A673 (cell line): ENCODE measurements around the gene PCDHA3. TPM values are rescaled to one million over a fixed set of nuclear protein-coding genes. Genes with fewer than 3 reads are reported as not detected.
"Not testable (repeated sequence)": the region's sequence is repeated elsewhere in the genome, so short reads cannot be mapped to it uniquely, and the experiment has no call there.

Experiments used
- BruUV-seq: library from RNA; stranded (reverse); fragments of 400-500 nt; replicated peaks from 2 replicates; lab custom pipeline; 2021; lab: Mats Ljungman, UMichigan
- CTCF ChIA-PET: fragments of 300-600 bp; sonication (Branson Sonifier 250); formaldehyde crosslinking; loops from one replicate; lab custom pipeline; 2022; ENCODE audit warnings: antibody characterized with exemption; lab: Charles Lee
- POLR2A ChIA-PET: fragments of 300-600 bp; sonication (Branson Sonifier 250); formaldehyde crosslinking; loops from one replicate; lab custom pipeline; 2022; ENCODE audit warnings: antibody characterized with exemption; ENCODE audit not compliant: low non-redundant PET; lab: Charles Lee
- DNase-seq: peaks from one replicate; pipeline ENCODE4 v3.0.0-alpha.2; 2015; ENCODE audit warnings: low spot score
- H3K27ac ChIP-seq: fragments of 200-600 bp; sonication (generic); 2 replicates; pipeline ENCODE4 v1.5.1; 2016; ENCODE audit warnings: mixed run types, low read depth, mild to moderate bottlenecking, mixed read lengths, antibody characterized with exemption, low read length; ENCODE audit not compliant: poor library complexity, severe bottlenecking
- H3K27me3 ChIP-seq: fragments of 200-600 bp; sonication (generic); replicated peaks from 2 replicates; pipeline ENCODE4 v1.6.1; 2017; ENCODE audit warnings: mixed run types, low read depth, mild to moderate bottlenecking, mixed read lengths, antibody characterized with exemption, low read length; ENCODE audit not compliant: insufficient read depth, poor library complexity
- H3K36me3 ChIP-seq: fragments of 200-600 bp; sonication (generic); 2 replicates; pipeline ENCODE4 v1.6.1; 2016; ENCODE audit warnings: mixed run types, mild to moderate bottlenecking, mixed read lengths, antibody characterized with exemption, low read length; ENCODE audit not compliant: insufficient read depth, poor library complexity, severe bottlenecking
- H3K4me1 ChIP-seq: fragments of 200-600 bp; sonication (generic); 2 replicates; pipeline ENCODE4 v1.6.1; 2017; ENCODE audit warnings: mixed run types, mild to moderate bottlenecking, mixed read lengths, antibody characterized with exemption, low read length; ENCODE audit not compliant: insufficient read depth, poor library complexity, severe bottlenecking
- H3K4me3 ChIP-seq: fragments of 200-600 bp; sonication (generic); 2 replicates; pipeline ENCODE4 v1.5.1; 2016; ENCODE audit warnings: low read depth, mixed run types, mild to moderate bottlenecking, mixed read lengths, low read length; ENCODE audit not compliant: poor library complexity, severe bottlenecking
- H3K9me3 ChIP-seq: fragments of 200-600 bp; sonication (generic); 2 replicates; pipeline ENCODE4 v1.6.1; 2016; ENCODE audit warnings: mixed run types, low read depth, mild to moderate bottlenecking, mixed read lengths, antibody characterized with exemption, low read length; ENCODE audit not compliant: poor library complexity, severe bottlenecking
- EZH2 ChIP-seq: fragments of 200-600 bp; sonication (generic); IDR thresholded peaks from 2 replicates; pipeline ENCODE4 v1.6.1; 2017; ENCODE audit warnings: borderline replicate concordance, low read depth, mild to moderate bottlenecking, mixed read lengths, antibody characterized with exemption, low read length; ENCODE audit not compliant: poor library complexity, severe bottlenecking
- intact Hi-C: fragments of 100-400 bp; cut with micrococcal nuclease; formaldehyde crosslinking; loops from one replicate; pipeline ENCODE4 v1.10.0; 2022; ENCODE audit not compliant: unreplicated experiment
- total RNA-seq: library from RNA; stranded (reverse); gene quantifications from 2 replicates; pipeline ENCODE4 v1.2.3, GENCODE V29; 2021
- TF ChIP-seq, protein P1 (sequence below): fragments of 300-800, 200-600 bp; sonication (generic); conservative IDR thresholded peaks from 2 replicates; pipeline ENCODE4 v1.5.1; 2017; ENCODE audit warnings: low read depth, mild to moderate bottlenecking, antibody characterized with exemption, low read length, moderate library complexity, mixed read lengths

PCDHA3 gene
- total RNA-seq, 1 experiment from 2014 or later, result 3.2 TPM

DNA sequence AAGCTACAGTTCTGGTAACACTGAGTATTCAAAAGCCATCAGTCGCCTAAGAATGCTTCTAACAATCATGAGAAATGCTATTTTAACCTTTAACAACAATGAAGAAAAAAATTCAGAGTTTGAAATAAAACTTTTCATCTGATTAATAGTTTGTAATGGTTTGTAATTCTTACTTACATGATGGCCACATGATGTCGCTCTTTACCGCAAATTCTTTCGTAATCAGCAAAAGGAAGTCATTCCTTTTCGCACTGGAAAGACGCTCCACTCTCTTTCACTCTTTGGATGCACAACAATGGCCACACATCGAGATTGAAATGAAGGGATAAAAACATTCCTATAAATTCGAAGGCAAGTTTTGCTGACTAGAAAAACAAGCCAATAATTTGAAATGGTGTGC, 33.1 kb downstream of the PCDHA3 start, which contains the start of gene PCDHA7:
Gene PCDHA7, plus strand, starts transcription at position 277 of the 400 bp plus-strand sequence. Its CDS starts 115 bp downstream, at position 392.
- H3K9me3 ChIP-seq, result peaks cover 11% of the 10 kb centered on the region
- BruUV-seq, result no TSS peak
- no peaks in the 10 kb centered on the region for H3K27me3 ChIP-seq
- CTCF ChIA-PET, result no interaction called here
- H3K4me1 ChIP-seq, result no peaks in the 10 kb centered on the region
- no peaks in the 10 kb centered on the region for H3K36me3 ChIP-seq
- DNase-seq, result peak; percentile 42
- TF ChIP-seq, protein P1, sequence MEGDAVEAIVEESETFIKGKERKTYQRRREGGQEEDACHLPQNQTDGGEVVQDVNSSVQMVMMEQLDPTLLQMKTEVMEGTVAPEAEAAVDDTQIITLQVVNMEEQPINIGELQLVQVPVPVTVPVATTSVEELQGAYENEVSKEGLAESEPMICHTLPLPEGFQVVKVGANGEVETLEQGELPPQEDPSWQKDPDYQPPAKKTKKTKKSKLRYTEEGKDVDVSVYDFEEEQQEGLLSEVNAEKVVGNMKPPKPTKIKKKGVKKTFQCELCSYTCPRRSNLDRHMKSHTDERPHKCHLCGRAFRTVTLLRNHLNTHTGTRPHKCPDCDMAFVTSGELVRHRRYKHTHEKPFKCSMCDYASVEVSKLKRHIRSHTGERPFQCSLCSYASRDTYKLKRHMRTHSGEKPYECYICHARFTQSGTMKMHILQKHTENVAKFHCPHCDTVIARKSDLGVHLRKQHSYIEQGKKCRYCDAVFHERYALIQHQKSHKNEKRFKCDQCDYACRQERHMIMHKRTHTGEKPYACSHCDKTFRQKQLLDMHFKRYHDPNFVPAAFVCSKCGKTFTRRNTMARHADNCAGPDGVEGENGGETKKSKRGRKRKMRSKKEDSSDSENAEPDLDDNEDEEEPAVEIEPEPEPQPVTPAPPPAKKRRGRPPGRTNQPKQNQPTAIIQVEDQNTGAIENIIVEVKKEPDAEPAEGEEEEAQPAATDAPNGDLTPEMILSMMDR, result peak; percentile 50; the same call in 1 of the 2 replicates
- TF ChIP-seq EZH2, result no peak
- no peak within 1 kb of the TSS for H3K27ac ChIP-seq
- POLR2A ChIA-PET, result no interaction called here
- no peak within 1 kb of the TSS for H3K4me3 ChIP-seq
- intact Hi-C loops, result no loop called here

DNA sequence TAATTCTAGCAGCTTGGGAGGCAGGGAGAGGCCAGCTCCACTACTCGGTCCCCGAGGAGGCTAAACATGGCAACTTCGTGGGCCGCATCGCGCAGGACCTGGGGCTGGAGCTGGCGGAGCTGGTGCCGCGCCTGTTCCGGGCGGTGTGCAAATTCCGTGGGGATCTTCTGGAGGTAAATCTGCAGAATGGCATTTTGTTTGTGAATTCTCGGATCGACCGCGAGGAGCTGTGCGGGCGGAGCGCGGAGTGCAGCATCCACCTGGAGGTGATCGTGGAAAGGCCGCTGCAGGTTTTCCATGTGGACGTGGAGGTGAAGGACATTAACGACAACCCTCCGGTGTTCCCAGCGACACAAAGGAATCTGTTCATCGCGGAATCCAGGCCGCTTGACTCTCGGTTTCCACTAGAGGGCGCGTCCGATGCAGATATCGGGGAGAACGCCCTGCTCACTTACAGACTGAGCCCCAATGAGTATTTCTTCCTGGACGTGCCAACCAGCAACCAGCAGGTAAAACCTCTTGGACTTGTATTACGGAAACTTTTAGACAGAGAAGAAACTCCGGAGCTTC, 33.7 kb downstream of the PCDHA3 start:
- CTCF ChIA-PET, POLR2A ChIA-PET, H3K27me3 ChIP-seq, BruUV-seq, H3K27ac ChIP-seq, H3K36me3 ChIP-seq, intact Hi-C loops, H3K4me1 ChIP-seq, DNase-seq, H3K4me3 ChIP-seq: not testable (repeated sequence)
- peaks cover 11% of the 10 kb centered on the region for H3K9me3 ChIP-seq

DNA sequence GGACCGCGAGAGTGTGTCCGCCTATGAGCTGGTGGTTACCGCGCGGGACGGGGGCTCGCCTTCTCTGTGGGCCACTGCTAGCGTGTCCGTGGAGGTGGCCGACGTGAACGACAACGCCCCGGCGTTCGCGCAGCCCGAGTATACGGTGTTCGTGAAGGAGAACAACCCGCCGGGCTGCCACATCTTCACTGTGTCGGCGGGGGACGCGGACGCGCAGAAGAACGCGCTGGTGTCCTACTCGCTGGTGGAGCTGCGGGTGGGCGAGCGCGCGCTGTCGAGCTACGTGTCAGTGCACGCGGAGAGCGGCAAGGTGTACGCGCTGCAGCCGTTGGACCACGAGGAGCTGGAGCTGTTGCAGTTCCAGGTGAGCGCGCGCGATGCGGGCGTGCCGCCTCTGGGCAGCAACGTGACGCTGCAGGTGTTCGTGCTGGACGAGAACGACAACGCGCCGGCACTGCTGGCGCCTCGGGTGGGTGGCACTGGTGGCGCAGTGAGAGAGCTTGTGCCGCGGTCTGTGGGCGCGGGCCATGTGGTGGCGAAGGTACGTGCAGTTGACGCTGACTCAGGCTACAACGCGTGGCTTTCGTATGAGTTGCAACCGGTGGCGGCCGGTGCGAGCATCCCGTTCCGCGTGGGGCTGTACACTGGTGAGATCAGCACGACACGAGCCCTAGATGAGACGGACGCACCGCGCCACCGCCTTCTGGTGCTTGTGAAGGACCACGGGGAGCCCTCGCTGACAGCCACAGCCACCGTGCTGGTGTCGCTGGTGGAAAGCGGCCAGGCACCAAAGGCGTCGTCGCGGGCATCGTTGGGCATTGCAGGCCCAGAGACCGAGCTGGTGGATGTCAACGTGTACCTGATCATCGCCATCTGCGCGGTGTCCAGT, 35.0 kb downstream of the PCDHA3 start:
- DNase-seq, result no peak
- Histone ChIP-seq H3K27ac (no peak overlapping the region), H3K4me1 (no peaks in the 10 kb centered on the region), H3K27me3 (no peaks in the 10 kb centered on the region), H3K9me3 (peaks cover 11% of the 10 kb centered on the region), H3K4me3 (no peak overlapping the region), H3K36me3 (no peaks in the 10 kb centered on the region)
- BruUV-seq, result no TSS peak
- ChIA-PET CTCF (no interaction called here), POLR2A (no interaction called here)
- no peak for TF ChIP-seq EZH2
- TF ChIP-seq, protein P1, result no peak
- intact Hi-C loops, result no loop called here
